HG03175 (cell line): ENCODE data around the gene PDCD5.
A peak's percentile ranks its signal among the peaks of the same experiment; 100 is the strongest.
"Not testable (repeated sequence)": the region's sequence is repeated elsewhere in the genome, so short reads cannot be mapped to it uniquely, and the experiment has no call there.

Experiments used
- ATAC-seq: cut with Tn5 transposase; IDR thresholded peaks from one replicate; pipeline ENCODE4 v1.9.1; 2021; ENCODE audit warnings: mild to moderate bottlenecking, moderate library complexity; ENCODE audit not compliant: unreplicated experiment

The PDCD5 gene

DNA sequence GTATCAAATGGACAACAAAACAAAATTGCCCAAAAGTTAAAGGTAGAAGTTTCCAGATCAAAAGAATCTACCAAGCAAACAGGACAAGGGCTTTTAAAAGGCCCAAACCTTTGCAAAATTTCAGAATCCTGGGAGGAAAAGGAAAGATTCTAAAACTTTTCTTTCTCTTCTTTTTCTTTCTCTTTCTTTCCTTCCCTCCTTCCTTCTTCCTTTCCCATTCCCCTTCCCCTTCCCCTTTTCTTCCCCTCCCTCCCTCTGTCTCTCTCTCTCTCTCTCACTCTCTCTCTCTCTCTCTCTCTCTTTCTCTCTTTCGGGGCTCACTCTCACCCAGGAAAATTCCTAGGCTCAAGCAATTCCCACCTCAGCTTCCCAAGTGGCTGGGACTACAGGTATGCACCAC lies 4.2 kb upstream of the PDCD5 start:
- no peak for ATAC-seq

- peak; percentile 35 for ATAC-seq
Measured at GRCh38 chr19:32580353-32580900, 563 bp upstream of the PDCD5 start.

DNA sequence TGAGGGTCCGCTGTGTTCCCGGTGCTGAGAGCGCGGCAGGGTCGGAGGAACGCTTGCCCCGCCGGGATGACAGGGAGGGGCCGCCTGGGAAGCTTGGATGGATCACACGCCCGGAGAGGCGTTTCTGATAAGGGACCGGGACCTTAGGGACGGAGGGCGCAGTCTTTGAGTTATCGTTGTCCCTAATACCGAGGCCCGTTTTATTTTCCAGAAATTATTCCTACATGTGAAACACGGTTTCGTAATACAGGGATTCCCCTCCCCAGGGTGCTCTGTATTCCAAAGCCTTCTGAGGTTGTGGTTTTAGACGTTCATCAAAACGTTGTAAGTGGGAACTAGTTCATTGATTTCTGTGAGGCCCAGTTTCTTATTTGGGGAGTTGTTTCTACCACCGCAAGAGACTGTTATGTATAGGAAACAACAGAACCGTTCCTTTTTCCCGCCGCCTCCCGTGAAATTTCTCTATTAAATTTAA lies 752 bp downstream of the PDCD5 start:
- no peak for ATAC-seq

GRCh38 chr19:32587747-32588504 lies 6.9 kb downstream of the PDCD5 start:
- ATAC-seq, result not testable (repeated sequence)

- ATAC-seq, result no peak
Measured at GRCh38 chr19:32594021-32594420, 13.0 kb downstream of the PDCD5 start.

GRCh38 chr19:32595491-32595890 lies 14.5 kb downstream of the PDCD5 start:
- ATAC-seq, result no peak

DNA sequence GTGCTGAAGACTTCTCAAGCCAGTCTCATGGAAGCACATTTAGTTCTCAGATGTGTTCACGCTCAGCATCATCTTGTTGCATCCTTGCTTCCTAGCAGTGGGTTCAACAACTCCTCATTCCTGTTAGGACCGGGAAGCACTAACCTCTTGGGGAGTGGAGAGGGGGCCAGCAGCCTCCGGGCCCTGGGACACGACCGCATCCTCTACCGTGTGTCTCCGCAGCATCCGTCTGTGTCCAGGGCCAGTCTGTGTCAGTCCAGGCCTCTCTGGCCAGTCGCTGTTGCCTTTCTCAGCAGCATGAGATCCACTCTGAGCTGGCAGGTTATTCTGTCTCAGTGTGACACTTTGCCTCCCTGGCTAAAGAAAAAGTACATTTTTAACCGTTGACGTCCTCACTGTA lies 17.0 kb downstream of the PDCD5 start:
- no peak for ATAC-seq

- no peak for ATAC-seq
Measured at GRCh38 chr19:32599258-32599657, 18.3 kb downstream of the PDCD5 start.

DNA sequence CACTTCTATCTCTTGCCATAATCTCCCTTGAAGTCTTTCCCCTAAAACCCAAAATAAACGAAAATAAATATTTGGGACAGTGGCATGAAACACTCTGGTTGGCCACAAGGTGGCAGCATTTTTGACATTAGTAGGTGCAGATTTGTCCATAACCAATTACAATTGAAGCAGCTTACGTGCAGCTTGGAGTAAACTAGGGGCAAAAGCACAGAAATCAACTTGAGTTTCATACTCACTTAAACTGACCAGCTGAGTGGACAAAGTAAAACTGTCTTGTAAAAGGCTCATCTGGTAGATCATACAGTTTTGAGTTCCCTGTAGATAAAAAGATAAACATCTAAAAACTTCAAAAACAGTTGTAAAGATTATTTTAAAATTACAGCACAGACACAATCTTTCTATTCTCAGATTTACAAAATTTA lies 18.8 kb downstream of the PDCD5 start:
- ATAC-seq, result no peak

DNA sequence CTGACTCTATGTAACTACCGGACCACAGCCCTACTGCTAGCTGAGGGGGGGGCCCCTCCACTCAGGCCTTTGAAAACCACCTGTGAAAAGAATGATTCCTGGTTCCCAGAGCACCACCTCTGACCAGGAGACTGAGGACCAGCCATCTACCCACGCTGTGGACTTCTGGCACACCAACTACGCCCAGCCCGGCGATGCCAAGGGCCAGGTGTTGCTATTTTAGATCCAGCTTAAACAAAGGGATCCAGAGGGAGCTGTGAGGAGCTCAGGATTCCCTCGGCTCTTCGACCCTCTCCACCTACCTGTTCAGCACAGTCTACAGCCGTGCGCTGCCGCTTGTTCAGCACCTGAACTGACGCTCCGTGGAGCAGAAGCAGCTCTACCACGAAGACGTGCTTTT lies 23.0 kb downstream of the PDCD5 start:
- no peak for ATAC-seq

DNA sequence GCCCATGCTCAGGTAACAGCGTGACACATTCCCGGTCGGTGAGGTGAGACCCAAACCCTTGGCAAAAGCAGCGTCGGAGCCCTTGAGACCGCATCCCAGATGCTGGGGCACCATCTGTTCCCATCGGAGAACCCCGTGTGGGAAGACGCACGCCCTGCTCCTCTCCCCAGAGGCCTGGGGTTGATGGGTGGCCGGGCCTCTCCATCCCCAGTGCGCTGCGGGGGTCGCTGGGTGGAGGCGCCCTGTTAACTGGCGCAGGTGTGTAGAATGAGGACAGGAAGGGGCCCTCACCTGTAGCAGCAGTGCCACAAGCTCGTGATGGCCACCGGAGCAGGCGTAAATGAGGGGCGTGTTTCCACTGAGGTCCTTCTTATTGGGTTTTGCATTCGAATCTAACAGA lies 24.6 kb downstream of the PDCD5 start:
- no peak for ATAC-seq

DNA sequence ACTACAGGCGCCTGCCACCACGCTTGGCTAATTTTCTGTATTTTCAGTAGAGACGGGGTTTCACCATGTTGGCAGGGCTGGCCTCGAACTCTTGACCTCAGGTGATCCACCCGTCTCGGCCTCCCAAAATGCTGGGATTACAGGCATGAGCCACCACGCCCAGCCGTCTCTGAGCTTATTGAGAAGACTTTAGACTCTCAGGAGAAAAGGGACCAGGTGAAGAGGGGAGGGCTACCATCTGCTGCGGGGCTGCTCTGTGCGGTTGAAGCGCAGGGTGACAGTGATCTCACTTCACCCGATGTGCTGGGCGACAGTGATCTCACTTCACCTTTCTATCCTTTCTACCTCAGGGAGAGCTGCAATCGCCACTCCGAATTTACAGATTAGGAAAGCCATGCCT lies 25.3 kb downstream of the PDCD5 start:
- no peak for ATAC-seq

- no peak for ATAC-seq
Measured at GRCh38 chr19:32607479-32607878, 26.5 kb downstream of the PDCD5 start.

- no peak for ATAC-seq
Measured at GRCh38 chr19:32611161-32611560, 30.2 kb downstream of the PDCD5 start.

GRCh38 chr19:32613008-32613407 lies 32.0 kb downstream of the PDCD5 start:
- no peak for ATAC-seq

GRCh38 chr19:32614916-32615315 lies 33.9 kb downstream of the PDCD5 start:
- no peak for ATAC-seq

- ATAC-seq, result no peak
Measured at GRCh38 chr19:32615569-32615968, 34.6 kb downstream of the PDCD5 start.

GRCh38 chr19:32619051-32619685 lies 38.2 kb downstream of the PDCD5 start:
- ATAC-seq, result no peak

- ATAC-seq, result no peak
Measured at GRCh38 chr19:32622002-32622401, 41.0 kb downstream of the PDCD5 start.

- ATAC-seq, result no peak
Measured at GRCh38 chr19:32624410-32624809, 43.4 kb downstream of the PDCD5 start.

DNA sequence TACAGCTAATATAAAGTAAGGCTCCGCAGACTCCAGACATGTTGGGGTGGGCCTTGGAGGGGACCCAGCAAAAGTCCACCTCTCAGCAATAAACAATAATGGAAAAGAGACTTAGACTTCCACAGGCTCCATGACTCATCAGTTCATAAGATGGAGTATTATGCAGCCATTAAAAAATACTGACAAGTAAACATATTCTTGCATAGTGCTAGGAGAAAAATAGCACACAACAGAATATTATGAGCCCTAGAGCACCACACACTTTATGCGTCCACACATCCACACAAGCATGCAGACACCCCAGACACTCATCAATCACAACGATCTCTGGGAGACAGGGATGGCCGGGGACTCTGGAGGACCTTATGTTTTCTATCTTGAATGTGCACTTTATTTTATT lies 46.0 kb downstream of the PDCD5 start:
- ATAC-seq, result no peak

DNA sequence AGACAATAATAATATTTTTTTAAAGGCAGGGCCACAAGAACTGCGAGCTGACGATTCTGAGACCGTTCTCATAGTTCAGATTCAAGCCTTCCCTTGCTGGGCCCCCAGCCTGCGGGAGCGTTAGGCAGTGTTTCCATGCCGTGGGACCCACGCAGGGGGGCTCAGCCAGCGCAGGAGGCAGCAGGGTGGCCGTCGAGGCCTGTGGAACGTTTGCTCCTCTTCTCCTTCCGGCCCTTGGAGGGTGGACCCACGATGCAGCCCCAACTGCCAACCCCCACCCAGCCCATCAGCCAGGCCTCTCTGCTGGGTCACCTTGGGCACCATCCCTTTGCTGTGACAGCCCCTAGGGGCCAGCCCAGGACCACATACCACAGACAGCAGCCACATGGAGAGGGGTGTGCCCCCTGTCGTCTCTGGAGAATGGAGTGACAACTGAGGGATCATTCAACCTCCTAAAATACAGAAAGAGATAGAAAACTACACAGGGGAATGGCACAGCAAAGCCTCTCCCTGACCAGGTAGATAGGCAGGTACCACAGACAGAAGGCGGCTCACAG lies 46.8 kb downstream of the PDCD5 start:
- no peak for ATAC-seq
